ENCODE data around the gene FCRL3. TPM values are rescaled to one million over a fixed set of nuclear protein-coding genes. Genes with fewer than 3 reads are reported as not detected.

Gene FCRL3
- total RNA-seq, 1 experiment from 2014 or later, result not detected

DNA sequence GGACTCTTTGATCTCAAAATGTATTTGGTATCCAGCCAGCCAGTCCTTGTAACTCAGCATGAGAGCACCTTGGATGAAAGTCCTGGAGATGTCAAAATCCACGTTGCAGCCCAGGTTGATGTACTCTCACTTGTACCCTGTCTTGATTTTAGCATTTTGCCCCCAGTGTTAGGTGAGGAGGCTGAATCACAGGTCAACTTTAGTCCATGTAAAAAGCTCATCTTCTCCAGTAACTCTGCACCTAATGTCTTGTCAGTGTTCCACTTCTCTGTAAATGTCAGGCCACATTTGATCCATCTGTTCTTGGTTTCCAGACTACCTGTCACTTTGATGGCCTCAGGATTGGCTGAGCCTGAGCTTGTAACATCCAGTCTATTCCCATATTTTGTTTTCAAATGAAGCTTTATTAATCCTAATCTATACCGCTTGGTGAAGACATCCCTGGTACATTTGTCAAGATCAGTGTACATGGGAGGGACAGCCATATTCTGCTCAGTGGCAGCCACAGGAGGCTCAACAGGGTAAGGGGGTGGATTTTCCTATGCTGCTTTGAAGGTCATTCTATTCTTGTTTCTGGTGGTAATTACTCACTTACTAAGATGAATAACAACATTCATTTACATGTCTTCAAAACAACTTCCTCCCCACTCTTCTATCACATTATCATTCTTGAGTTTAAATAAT lies 24.1 kb upstream of the FCRL3 start:
- H3K79me2 ChIP-seq (ENCODE audit: low read length), result no peaks in the 10 kb centered on the region
- intact Hi-C loops (cut with micrococcal nuclease), result no loop called here
- POLR2A ChIA-PET (ENCODE audit: unreplicated experiment), result no interaction called here
- H3K9me2 ChIP-seq (replicated peaks; ENCODE audit: low read length), result no peaks in the 10 kb centered on the region
- ATAC-seq (no peak), DNase-seq (no peak)
- CTCF ChIA-PET, result no interaction called here
- no TSS peak for BruUV-seq (replicated peaks)
- TF ChIP-seq EZH2 (IDR thresholded peaks at IDR 0.05; ENCODE audit: low read length, unreplicated experiment) (no peak), EZH2phosphoT487 (IDR thresholded peaks at IDR 0.05; ENCODE audit: borderline replicate concordance, low read length) (no peak)
- TF ChIP-seq, protein P1, sequence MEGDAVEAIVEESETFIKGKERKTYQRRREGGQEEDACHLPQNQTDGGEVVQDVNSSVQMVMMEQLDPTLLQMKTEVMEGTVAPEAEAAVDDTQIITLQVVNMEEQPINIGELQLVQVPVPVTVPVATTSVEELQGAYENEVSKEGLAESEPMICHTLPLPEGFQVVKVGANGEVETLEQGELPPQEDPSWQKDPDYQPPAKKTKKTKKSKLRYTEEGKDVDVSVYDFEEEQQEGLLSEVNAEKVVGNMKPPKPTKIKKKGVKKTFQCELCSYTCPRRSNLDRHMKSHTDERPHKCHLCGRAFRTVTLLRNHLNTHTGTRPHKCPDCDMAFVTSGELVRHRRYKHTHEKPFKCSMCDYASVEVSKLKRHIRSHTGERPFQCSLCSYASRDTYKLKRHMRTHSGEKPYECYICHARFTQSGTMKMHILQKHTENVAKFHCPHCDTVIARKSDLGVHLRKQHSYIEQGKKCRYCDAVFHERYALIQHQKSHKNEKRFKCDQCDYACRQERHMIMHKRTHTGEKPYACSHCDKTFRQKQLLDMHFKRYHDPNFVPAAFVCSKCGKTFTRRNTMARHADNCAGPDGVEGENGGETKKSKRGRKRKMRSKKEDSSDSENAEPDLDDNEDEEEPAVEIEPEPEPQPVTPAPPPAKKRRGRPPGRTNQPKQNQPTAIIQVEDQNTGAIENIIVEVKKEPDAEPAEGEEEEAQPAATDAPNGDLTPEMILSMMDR (conservative IDR thresholded peaks at IDR 0.05; ENCODE audit: low read depth, low read length), result no peak
- no peak overlapping the region for H2AFZ ChIP-seq (ENCODE audit: low read length)
- H3K27me3 ChIP-seq (ENCODE audit: low read length), result peaks cover 9% of the 10 kb centered on the region; the same call in 1 of the 2 replicates
- H3F3A ChIP-seq (ENCODE audit: low read length, unreplicated experiment), result no peaks in the 10 kb centered on the region
- no peaks in the 10 kb centered on the region for H4K20me1 ChIP-seq (ENCODE audit: low read length)
- no peak overlapping the region for H3K9ac ChIP-seq (ENCODE audit: low read length)
- no peak overlapping the region for H3K4me3 ChIP-seq (ENCODE audit: low read length)
- H3K27ac ChIP-seq (ENCODE audit: low read length), result no peak overlapping the region
- H3K36me3 ChIP-seq (ENCODE audit: low read depth, low read length), result no peaks in the 10 kb centered on the region
- no peaks in the 10 kb centered on the region for H3K4me1 ChIP-seq (ENCODE audit: insufficient read depth, low read length)
- peaks cover 10% of the 10 kb centered on the region for H3K9me3 ChIP-seq (ENCODE audit: low read length)
- H3K4me2 ChIP-seq (ENCODE audit: low read length), result no peak overlapping the region

- Histone ChIP-seq H3K9me2 (replicated peaks; ENCODE audit: low read length) (no peaks in the 10 kb centered on the region), H3K4me1 (ENCODE audit: insufficient read depth, low read length) (no peaks in the 10 kb centered on the region), H3K79me2 (ENCODE audit: low read length) (no peaks in the 10 kb centered on the region), H3K36me3 (ENCODE audit: low read depth, low read length) (no peaks in the 10 kb centered on the region), H3K4me3 (ENCODE audit: low read length) (no peak overlapping the region), H4K20me1 (ENCODE audit: low read length) (no peaks in the 10 kb centered on the region), H3F3A (ENCODE audit: low read length, unreplicated experiment) (no peaks in the 10 kb centered on the region), H3K27ac (ENCODE audit: low read length) (no peak overlapping the region), H3K27me3 (ENCODE audit: low read length) (peaks cover 9% of the 10 kb centered on the region; the same call in 1 of the 2 replicates), H3K4me2 (ENCODE audit: low read length) (no peak overlapping the region), H3K9me3 (ENCODE audit: low read length) (peaks cover 10% of the 10 kb centered on the region), H3K9ac (ENCODE audit: low read length) (no peak overlapping the region), H2AFZ (ENCODE audit: low read length) (no peak overlapping the region)
- ATAC-seq (no peak), DNase-seq (no peak)
- ChIA-PET CTCF (no interaction called here), POLR2A (ENCODE audit: unreplicated experiment) (no interaction called here)
- intact Hi-C loops (cut with micrococcal nuclease), result no loop called here
- BruUV-seq (replicated peaks), result no TSS peak
- TF ChIP-seq EZH2 (IDR thresholded peaks at IDR 0.05; ENCODE audit: low read length, unreplicated experiment) (no peak), EZH2phosphoT487 (IDR thresholded peaks at IDR 0.05; ENCODE audit: borderline replicate concordance, low read length) (no peak)
- TF ChIP-seq, protein P1 (conservative IDR thresholded peaks at IDR 0.05; ENCODE audit: low read depth, low read length), result no peak
Observed at GRCh38 chr1:157723157-157723556, 22.6 kb upstream of the FCRL3 start.

GRCh38 chr1:157721985-157722384 lies 21.4 kb upstream of the FCRL3 start:
- ATAC-seq, result no peak

More at GRCh38 chr1:157721985-157722384, 21.4 kb upstream of the FCRL3 start:
- CTCF ChIA-PET, result no interaction called here
- Histone ChIP-seq H3K4me3 (ENCODE audit: low read length) (no peak overlapping the region), H4K20me1 (ENCODE audit: low read length) (no peaks in the 10 kb centered on the region), H3K27ac (ENCODE audit: low read length) (no peak overlapping the region), H3K79me2 (ENCODE audit: low read length) (no peaks in the 10 kb centered on the region), H3K9ac (ENCODE audit: low read length) (no peak overlapping the region), H3K4me2 (ENCODE audit: low read length) (no peak overlapping the region), H3K27me3 (ENCODE audit: low read length) (peaks cover 8% of the 10 kb centered on the region; the same call in 1 of the 2 replicates), H3K9me2 (replicated peaks; ENCODE audit: low read length) (no peaks in the 10 kb centered on the region), H2AFZ (ENCODE audit: low read length) (no peak overlapping the region), H3K9me3 (ENCODE audit: low read length) (peaks cover 10% of the 10 kb centered on the region), H3F3A (ENCODE audit: low read length, unreplicated experiment) (no peaks in the 10 kb centered on the region), H3K4me1 (ENCODE audit: insufficient read depth, low read length) (no peaks in the 10 kb centered on the region), H3K36me3 (ENCODE audit: low read depth, low read length) (no peaks in the 10 kb centered on the region)
- no peak for DNase-seq
- no TSS peak for BruUV-seq (replicated peaks)
- TF ChIP-seq, protein P1 (conservative IDR thresholded peaks at IDR 0.05; ENCODE audit: low read depth, low read length), result no peak
- intact Hi-C loops (cut with micrococcal nuclease), result no loop called here
- POLR2A ChIA-PET (ENCODE audit: unreplicated experiment), result no interaction called here
